ENCODE measurements around the gene TGFBR2.

Gene TGFBR2

GRCh38 chr3:30694668-30695067, 88.3 kb downstream of the TGFBR2 start:
- no peak for DNase-seq

- no peak for DNase-seq
Observed at GRCh38 chr3:30695302-30696061, 89.1 kb downstream of the TGFBR2 start.

- DNase-seq = no peak
Observed at GRCh38 chr3:30696403-30696819, 90.0 kb downstream of the TGFBR2 start.

- no peak for DNase-seq
Observed at GRCh38 chr3:30696896-30697295, 90.5 kb downstream of the TGFBR2 start.

- no peak for DNase-seq
Observed at GRCh38 chr3:30698549-30698948, 92.1 kb downstream of the TGFBR2 start.

GRCh38 chr3:30699927-30700326, 93.5 kb downstream of the TGFBR2 start:
- DNase-seq = no peak

GRCh38 chr3:30700702-30701321, 94.4 kb downstream of the TGFBR2 start:
- no peak for DNase-seq

- no peak for DNase-seq
Observed at GRCh38 chr3:30702038-30702827, 95.8 kb downstream of the TGFBR2 start.

GRCh38 chr3:30702828-30703397, 96.5 kb downstream of the TGFBR2 start:
- DNase-seq = no peak

- no peak for DNase-seq
Observed at GRCh38 chr3:30704931-30705890, 98.8 kb downstream of the TGFBR2 start.

- no peak for DNase-seq
Observed at GRCh38 chr3:30707825-30708224, 101.4 kb downstream of the TGFBR2 start.

- DNase-seq = no peak
Observed at GRCh38 chr3:30708472-30708871, 102.1 kb downstream of the TGFBR2 start.

GRCh38 chr3:30710017-30710416, 103.6 kb downstream of the TGFBR2 start:
- DNase-seq = no peak

- no peak for DNase-seq
Observed at GRCh38 chr3:30711151-30711550, 104.8 kb downstream of the TGFBR2 start.

GRCh38 chr3:30711867-30712266, 105.5 kb downstream of the TGFBR2 start:
- DNase-seq = no peak

- DNase-seq = no peak
Observed at GRCh38 chr3:30712991-30713390, 106.6 kb downstream of the TGFBR2 start.

GRCh38 chr3:30713885-30714503, 107.6 kb downstream of the TGFBR2 start:
- DNase-seq = no peak

- DNase-seq = no peak
Observed at GRCh38 chr3:30719536-30719935, 113.1 kb downstream of the TGFBR2 start.

GRCh38 chr3:30720586-30721313, 114.3 kb downstream of the TGFBR2 start:
- no peak for DNase-seq

GRCh38 chr3:30721314-30721634, 114.9 kb downstream of the TGFBR2 start:
- no peak for DNase-seq

GRCh38 chr3:30723211-30723610, 116.8 kb downstream of the TGFBR2 start:
- no peak for DNase-seq

Measured in activated T-cell treated with anti-CD3 and anti-CD28 coated beads, Interleukin-2, amount 50 U/mL, for 1 hour (primary cell).